Aorta (tissue), 5 donors: ENCODE results near the gene PDGFRB. TPM values are rescaled to one million over a fixed set of nuclear protein-coding genes. Genes with fewer than 3 reads are reported as not detected.
A peak's percentile ranks its signal among the peaks of the same experiment; 100 is the strongest.

Experiments
- ATAC-seq: fragments of 200-7000 bp; cut with Tn5 transposase; one replicate; pipeline ENCODE4 v1.9.1; 2022; ENCODE audit warnings: moderate library complexity; ENCODE audit not compliant: low FRiP score
- DNase-seq, 2 donors: peaks; one replicate each; pipeline ENCODE4 v3.0.0-alpha.2; 2020
- H3K27ac ChIP-seq, 2 donors: one replicate each; pipeline ENCODE4 v1.5.1; 2013; ENCODE audit warnings: low read length in 2 of 2, mild to moderate bottlenecking in 2 of 2, moderate library complexity in 2 of 2, control low read depth in 1 of 2, inconsistent platforms in 1 of 2, low read depth in 1 of 2
- H3K27me3 ChIP-seq, 2 donors: one replicate each; pipeline ENCODE4 v1.6.1; 2013; ENCODE audit warnings: control low read depth in 1 of 2, low read length in 1 of 2, mild to moderate bottlenecking in 1 of 2, moderate library complexity in 1 of 2; ENCODE audit not compliant: insufficient read depth in 2 of 2, control insufficient read depth in 1 of 2
- H3K36me3 ChIP-seq, 2 donors: one replicate each; pipeline ENCODE4 v1.6.1; 2013; ENCODE audit warnings: control low read depth in 1 of 2, low read length in 1 of 2, mild to moderate bottlenecking in 1 of 2; ENCODE audit not compliant: insufficient read depth in 2 of 2, control insufficient read depth in 1 of 2
- H3K4me1 ChIP-seq, 2 donors: one replicate each; pipeline ENCODE4 v1.6.1; 2013; ENCODE audit warnings: low read length in 2 of 2, control low read depth in 1 of 2, mild to moderate bottlenecking in 1 of 2, moderate library complexity in 1 of 2; ENCODE audit not compliant: insufficient read depth in 2 of 2, control insufficient read depth in 1 of 2
- H3K4me3 ChIP-seq, 2 donors: one replicate each; pipeline ENCODE4 v1.5.1; 2013; ENCODE audit warnings: low read length in 2 of 2, control low read depth in 1 of 2, mild to moderate bottlenecking in 1 of 2
- H3K9me3 ChIP-seq: one replicate; pipeline ENCODE4 v1.6.1; 2013; ENCODE audit warnings: mild to moderate bottlenecking, low read length; ENCODE audit not compliant: control insufficient read depth
- WGBS, 2 donors: extraction: QIAGEN DNeasy Blood & Tissue Kit; methylation state at CpG; one replicate each; pipeline ENCODE4 v1.1.7; 2013; 5-methylcytosine and 5-hydroxymethylcytosine counted together
- intact Hi-C, 2 donors: fragments of 100-400 bp; cut with DNase I; formaldehyde crosslinking; loops; one replicate each; pipeline versions ENCODE4 v1.14.2 to v1.15.0; 2022
- polyA plus RNA-seq, 2 donors: library from polyadenylated mRNA; stranded (reverse); fragments of 200-250 nt; gene quantifications; one replicate each; pipeline ENCODE4 v1.2.3, GENCODE V29; 2013
- total RNA-seq, 2 donors: library from RNA; stranded (reverse); fragmentation: NEBNext Ultra II Directional; extraction: Animal tissue kit (Norgen Biotek cat#: 25700); gene quantifications; one replicate each; pipeline ENCODE4 v1.2.1, GENCODE V29; 2021
- donor health status: healthy with polysubstance abuse.
- donor health status: Bipolar disorder and iron deficiency.
- donor health status: DM: no; HTN: no; CAD: no.
- donor health status: DM: no; HTN: no; CAD: no.
- donor health status: DM: yes; HTN: yes; CAD: no.

The PDGFRB gene
- total and polyA plus RNA-seq, 4 donors = 44.0 to 360 (median 285) TPM

DNA sequence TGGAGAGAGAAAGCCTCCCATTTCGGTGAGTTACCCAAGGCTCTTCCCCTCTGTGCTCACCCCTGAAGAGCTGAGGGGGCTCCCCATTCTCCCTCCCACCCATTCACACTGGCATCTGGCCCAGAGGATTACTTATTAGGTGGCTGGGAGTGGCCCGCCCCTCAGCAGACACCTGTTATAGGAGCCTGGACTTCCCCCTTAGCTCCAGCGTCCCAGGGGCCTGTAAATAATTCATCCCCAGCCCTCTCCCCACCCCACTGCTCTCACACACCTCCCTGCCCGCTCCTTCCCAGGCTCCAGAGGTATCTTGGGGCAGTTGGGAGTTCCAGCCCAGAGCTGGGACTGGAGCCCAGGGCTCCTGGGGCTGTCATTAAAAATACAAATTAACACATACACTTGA, 22.6 kb upstream of the PDGFRB start:
- H3K4me1 ChIP-seq = no peaks in the 10 kb centered on the region
- DNase-seq = no peak
- no peak overlapping the region for H3K4me3 ChIP-seq
- no peaks in the 10 kb centered on the region for H3K36me3 ChIP-seq
- H3K9me3 ChIP-seq = no peaks in the 10 kb centered on the region
- no peak for ATAC-seq
- intact Hi-C loops = no loop called here
- 61 to 68% methylated on average over 2 to 4 of the region's 4 CpGs for WGBS, 2 donors
- H3K27ac ChIP-seq = peak overlapping the region in 1 of 2 donors; percentile 33
- H3K27me3 ChIP-seq = no peaks in the 10 kb centered on the region

DNA sequence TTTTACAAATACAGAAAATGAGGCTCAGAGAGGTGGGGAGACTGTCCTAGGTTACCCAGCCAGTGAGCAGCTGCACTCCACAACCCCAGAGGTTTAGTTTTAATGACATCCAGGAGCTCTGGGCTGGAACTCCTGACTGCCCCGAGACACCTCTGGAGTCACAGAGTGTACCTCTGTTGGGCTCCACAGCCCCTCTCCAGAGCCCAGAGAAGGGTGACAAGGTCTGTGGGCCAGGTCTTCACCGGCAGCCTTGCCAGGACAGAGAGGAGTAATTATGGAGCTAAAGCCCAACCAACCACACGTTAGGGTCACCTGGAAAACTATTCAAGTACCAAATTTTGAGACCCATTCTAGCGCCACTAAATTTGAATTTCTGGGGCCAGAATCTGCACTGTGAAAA, 22.1 kb upstream of the PDGFRB start:
- no peak overlapping the region for H3K4me3 ChIP-seq
- H3K27ac ChIP-seq = peak overlapping the region in 1 of 2 donors; percentile 38
- ATAC-seq (no peak), DNase-seq (no peak)
- no peaks in the 10 kb centered on the region for H3K36me3 ChIP-seq
- intact Hi-C loops = no loop called here
- whole genome bisulfite sequencing, 2 donors = 47 to 51% methylated on average over 4 of the region's 4 CpGs
- H3K4me1 ChIP-seq = no peaks in the 10 kb centered on the region
- H3K9me3 ChIP-seq = no peaks in the 10 kb centered on the region
- no peaks in the 10 kb centered on the region for H3K27me3 ChIP-seq

GRCh38 chr5:150176745-150177477, 21.3 kb upstream of the PDGFRB start:
- WGBS, 2 donors = 17% methylated on average over 8 of the region's 8 CpGs
- H3K27ac ChIP-seq = peak overlapping the region in 1 of 2 donors; percentile 61
- no peak for ATAC-seq

GRCh38 chr5:150175536-150175935, 19.9 kb upstream of the PDGFRB start:
- Histone ChIP-seq H3K9me3 (no peaks in the 10 kb centered on the region), H3K27ac (no peak overlapping the region), H3K27me3 (no peaks in the 10 kb centered on the region), H3K4me1 (no peaks in the 10 kb centered on the region), H3K36me3 (no peaks in the 10 kb centered on the region), H3K4me3 (no peak overlapping the region)
- intact Hi-C loops = no loop called here
- DNase-seq (no peak), ATAC-seq (no peak)
- WGBS, 2 donors = 57 to 68% methylated on average over 5 of the region's 5 CpGs

More at GRCh38 chr5:150176745-150177477, 21.3 kb upstream of the PDGFRB start:
- no peaks in the 10 kb centered on the region for H3K9me3 ChIP-seq
- no peak overlapping the region for H3K4me3 ChIP-seq
- no peak for DNase-seq
- no peaks in the 10 kb centered on the region for H3K4me1 ChIP-seq
- H3K36me3 ChIP-seq = no peaks in the 10 kb centered on the region
- intact Hi-C loops = no loop called here
- H3K27me3 ChIP-seq = no peaks in the 10 kb centered on the region

DNA sequence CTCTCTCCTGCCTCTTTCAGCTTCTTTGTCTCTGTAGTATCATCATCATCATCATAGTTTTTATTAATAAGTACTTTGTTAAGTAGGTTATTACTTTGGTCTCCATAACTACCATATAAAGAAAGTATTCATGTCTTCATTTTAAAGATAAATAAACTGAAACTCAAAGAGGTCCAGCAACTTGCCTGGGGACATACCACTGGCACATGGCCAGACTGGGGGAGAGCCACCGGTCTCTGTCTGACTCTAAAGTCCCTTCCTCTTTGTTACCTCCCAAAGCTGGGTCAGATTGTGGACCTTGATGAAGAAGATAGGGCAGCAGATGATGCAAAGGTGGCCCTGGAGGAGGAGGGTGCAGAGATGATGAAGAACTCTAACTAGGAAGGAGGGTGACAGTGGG, 19.4 kb upstream of the PDGFRB start:
- Histone ChIP-seq H3K36me3 (no peaks in the 10 kb centered on the region), H3K27ac (no peak overlapping the region), H3K4me1 (no peaks in the 10 kb centered on the region), H3K9me3 (no peaks in the 10 kb centered on the region), H3K4me3 (no peak overlapping the region), H3K27me3 (no peaks in the 10 kb centered on the region)
- DNase-seq = no peak
- WGBS, 2 donors = 45 to 57% methylated on average over 1 of the region's 1 CpG
- ATAC-seq = no peak
- intact Hi-C loops = no loop called here

DNA sequence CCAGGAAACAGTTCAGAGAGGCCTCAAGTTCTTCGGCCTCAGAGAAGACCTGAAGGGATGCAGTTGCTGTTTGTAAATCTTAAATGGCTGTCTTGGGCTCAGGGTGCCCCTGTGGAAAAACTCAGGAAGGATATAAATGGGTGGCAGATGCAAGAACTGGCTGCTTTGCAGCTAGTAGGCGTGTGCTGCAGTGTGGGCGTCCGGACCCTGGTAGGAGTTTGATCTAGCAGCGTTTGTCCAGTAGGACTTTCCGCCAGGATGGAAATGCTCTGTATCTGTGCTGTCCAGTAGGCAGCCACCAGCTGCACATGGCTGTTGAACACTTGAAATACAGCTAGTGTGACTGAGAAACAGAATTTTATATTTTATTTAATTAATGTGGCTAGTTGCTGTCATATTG, 18.6 kb upstream of the PDGFRB start:
- Histone ChIP-seq H3K27ac (no peak overlapping the region), H3K4me1 (no peaks in the 10 kb centered on the region), H3K9me3 (no peaks in the 10 kb centered on the region), H3K36me3 (no peaks in the 10 kb centered on the region), H3K4me3 (no peak overlapping the region), H3K27me3 (no peaks in the 10 kb centered on the region)
- DNase-seq (no peak), ATAC-seq (no peak)
- 93 to 95% methylated on average over 6 of the region's 6 CpGs for WGBS, 2 donors
- intact Hi-C loops = no loop called here

GRCh38 chr5:150173161-150173560, 17.5 kb upstream of the PDGFRB start:
- Histone ChIP-seq H3K27ac (no peak overlapping the region), H3K4me3 (no peak overlapping the region), H3K9me3 (no peaks in the 10 kb centered on the region), H3K4me1 (no peaks in the 10 kb centered on the region), H3K27me3 (no peaks in the 10 kb centered on the region), H3K36me3 (no peaks in the 10 kb centered on the region)
- no peak for ATAC-seq
- DNase-seq = no peak
- WGBS, 2 donors = 93 to 94% methylated on average over 3 of the region's 3 CpGs
- intact Hi-C loops = no loop called here

DNA sequence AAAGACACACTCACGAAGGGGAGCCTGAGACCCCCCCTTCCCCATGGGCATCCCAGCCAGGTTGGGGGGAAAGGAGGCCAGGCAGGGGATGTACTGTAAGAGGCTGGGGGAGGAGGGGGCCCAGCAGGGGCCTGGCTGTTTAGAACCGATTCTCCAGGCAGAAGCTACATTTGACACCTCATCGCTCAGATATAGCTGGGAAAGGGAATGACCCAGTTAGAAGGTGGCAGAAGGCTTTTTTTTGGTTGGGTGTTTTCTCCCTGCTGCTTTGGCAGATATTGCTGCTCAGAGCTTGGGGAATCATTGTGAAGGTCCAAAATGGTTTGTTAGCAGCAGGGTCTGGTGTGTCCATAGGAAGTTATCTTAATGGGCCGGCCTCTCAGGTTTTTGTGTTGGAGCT, 16.9 kb upstream of the PDGFRB start:
- Histone ChIP-seq H3K9me3 (no peaks in the 10 kb centered on the region), H3K27me3 (no peaks in the 10 kb centered on the region), H3K27ac (no peak overlapping the region), H3K4me1 (no peaks in the 10 kb centered on the region), H3K4me3 (no peak overlapping the region), H3K36me3 (no peaks in the 10 kb centered on the region)
- intact Hi-C loops = no loop called here
- DNase-seq (no peak), ATAC-seq (no peak)
- 91 to 95% methylated on average over 4 of the region's 4 CpGs for WGBS, 2 donors

DNA sequence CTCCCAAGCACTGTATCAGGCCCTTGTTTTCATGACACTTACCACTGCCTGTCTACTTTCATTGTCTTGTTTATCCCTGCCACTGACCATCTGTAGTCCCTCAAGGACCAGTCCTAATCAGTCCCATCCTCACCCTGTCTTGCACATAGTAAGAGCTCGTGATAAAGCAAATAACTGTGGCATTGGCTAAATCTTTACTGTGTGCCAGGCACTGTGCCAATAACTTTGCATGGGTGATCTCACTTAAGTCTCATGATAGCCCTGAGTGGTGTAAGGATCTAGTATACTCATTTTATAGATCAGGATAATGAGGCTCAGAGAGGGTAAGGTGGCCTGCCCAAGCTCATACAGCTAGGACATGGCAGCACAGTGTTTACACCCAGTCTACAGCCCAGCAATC, 16.5 kb upstream of the PDGFRB start:
- Histone ChIP-seq H3K27ac (no peak overlapping the region), H3K27me3 (no peaks in the 10 kb centered on the region), H3K36me3 (no peaks in the 10 kb centered on the region), H3K4me1 (no peaks in the 10 kb centered on the region), H3K9me3 (no peaks in the 10 kb centered on the region), H3K4me3 (no peak overlapping the region)
- ATAC-seq = no peak
- intact Hi-C loops = no loop called here
- WGBS, 2 donors = 46 to 50% methylated on average over 1 of the region's 1 CpG
- no peak for DNase-seq
